Mucosa of descending colon (tissue), 3 donors: Measurements from ENCODE around the gene WDR93. TPM values are rescaled to one million over a fixed set of nuclear protein-coding genes. Genes with fewer than 3 reads are reported as not detected.

Experiments
- ATAC-seq: fragments of 200-7000 bp; cut with Tn5 transposase; one replicate; pipeline ENCODE4 v1.9.1; 2020; ENCODE audit warnings: mild to moderate bottlenecking, moderate library complexity
- DNase-seq, 3 donors: peaks; one replicate each; pipeline ENCODE4 v3.0.0-alpha.2; 2020
- H3K36me3 ChIP-seq: fragments of 200-600 bp; one replicate; pipeline ENCODE4 v1.8.0; 2021; ENCODE audit warnings: low read depth, mild to moderate bottlenecking
- H3K4me1 ChIP-seq: fragments of 200-600 bp; one replicate; pipeline ENCODE4 v1.8.0; 2021; ENCODE audit warnings: low read depth, mild to moderate bottlenecking
- H3K4me3 ChIP-seq: fragments of 200-600 bp; one replicate; pipeline ENCODE4 v1.8.0; 2021; ENCODE audit warnings: mild to moderate bottlenecking
- H3K9me3 ChIP-seq: fragments of 200-600 bp; one replicate; pipeline ENCODE4 v1.8.0; 2021; ENCODE audit warnings: mild to moderate bottlenecking
- intact Hi-C, 2 donors: fragments of 100-400 bp; cut with DNase I in 1 of 2; cut with micrococcal nuclease in 1 of 2; formaldehyde crosslinking; loops; one replicate each; pipeline versions ENCODE4 v1.11.0 to v1.11.1; 2022; cut with DNase I, micrococcal nuclease
- total RNA-seq, 3 donors: library from RNA; stranded (reverse); fragmentation: NEBNext Ultra II Directional in 2 of 3; extraction: Animal tissue kit (Norgen Biotek cat#: 25700) in 2 of 3; gene quantifications; one replicate each; pipeline versions ENCODE4 v1.2.1 to v1.2.4, GENCODE V29; 2021 to 2023
- TF ChIP-seq, protein P1 (sequence below): fragments of 200-600 bp; IDR thresholded peaks from one replicate; pipeline ENCODE4 v1.8.0; 2022; ENCODE audit warnings: antibody characterized with exemption, mild to moderate bottlenecking
- donor health status: DM: no; HTN: no; CAD: no; lungs with moderate emphysema.
- donor health status: DM: no; HTN: no; CAD: no.
- donor health status: DM: no; HTN: yes; CAD: no.

Gene WDR93
- total RNA-seq, 3 donors from 2014 or later = 0.14 TPM; not detected in 2

DNA sequence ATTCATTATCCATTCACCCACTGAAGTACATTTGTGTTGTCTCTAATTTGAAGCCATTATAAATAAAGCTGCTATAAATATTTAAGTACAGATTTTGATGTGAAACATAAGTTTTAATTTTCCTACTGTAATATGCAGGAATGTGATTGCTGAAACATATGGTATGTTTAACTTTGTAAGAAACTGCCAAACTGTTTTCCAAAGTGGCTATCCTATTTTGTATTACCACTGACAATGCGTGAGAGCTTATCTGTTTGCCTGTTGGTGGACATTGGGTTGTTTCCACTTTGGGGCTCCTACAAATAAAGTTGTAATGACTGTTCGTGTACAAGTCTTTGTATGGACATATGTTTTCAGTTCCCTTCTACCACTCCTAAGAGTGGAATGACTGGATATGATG is 2.5 kb downstream of the WDR93 start:
- H3K36me3 ChIP-seq = no peaks in the 10 kb centered on the region
- TF ChIP-seq, protein P1, sequence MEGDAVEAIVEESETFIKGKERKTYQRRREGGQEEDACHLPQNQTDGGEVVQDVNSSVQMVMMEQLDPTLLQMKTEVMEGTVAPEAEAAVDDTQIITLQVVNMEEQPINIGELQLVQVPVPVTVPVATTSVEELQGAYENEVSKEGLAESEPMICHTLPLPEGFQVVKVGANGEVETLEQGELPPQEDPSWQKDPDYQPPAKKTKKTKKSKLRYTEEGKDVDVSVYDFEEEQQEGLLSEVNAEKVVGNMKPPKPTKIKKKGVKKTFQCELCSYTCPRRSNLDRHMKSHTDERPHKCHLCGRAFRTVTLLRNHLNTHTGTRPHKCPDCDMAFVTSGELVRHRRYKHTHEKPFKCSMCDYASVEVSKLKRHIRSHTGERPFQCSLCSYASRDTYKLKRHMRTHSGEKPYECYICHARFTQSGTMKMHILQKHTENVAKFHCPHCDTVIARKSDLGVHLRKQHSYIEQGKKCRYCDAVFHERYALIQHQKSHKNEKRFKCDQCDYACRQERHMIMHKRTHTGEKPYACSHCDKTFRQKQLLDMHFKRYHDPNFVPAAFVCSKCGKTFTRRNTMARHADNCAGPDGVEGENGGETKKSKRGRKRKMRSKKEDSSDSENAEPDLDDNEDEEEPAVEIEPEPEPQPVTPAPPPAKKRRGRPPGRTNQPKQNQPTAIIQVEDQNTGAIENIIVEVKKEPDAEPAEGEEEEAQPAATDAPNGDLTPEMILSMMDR = no peak
- no peak for DNase-seq
- H3K9me3 ChIP-seq = no peaks in the 10 kb centered on the region
- ATAC-seq = no peak
- no peak overlapping the region for H3K4me3 ChIP-seq
- H3K4me1 ChIP-seq = peaks cover 13% of the 10 kb centered on the region
- intact Hi-C loops = no loop called here

DNA sequence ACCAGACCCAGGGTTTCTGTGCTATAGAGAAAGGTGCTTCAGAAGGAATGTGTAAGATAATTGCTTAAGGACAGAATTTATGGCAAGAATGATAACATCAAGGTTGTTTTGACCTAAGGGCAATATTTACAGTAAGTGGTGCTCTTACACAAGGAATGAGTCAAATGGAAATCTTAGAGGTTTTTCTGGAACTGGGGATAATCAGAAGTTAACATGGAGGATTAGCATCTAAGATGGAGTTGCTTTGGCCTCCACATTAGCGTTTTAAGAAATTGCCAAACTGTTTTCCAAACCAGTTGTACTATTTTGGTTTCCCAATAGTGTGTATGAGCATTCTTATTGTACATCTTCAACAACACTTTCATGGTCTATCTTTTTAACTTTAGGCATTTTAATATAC is 3.1 kb downstream of the WDR93 start:
- Histone ChIP-seq H3K4me3 (no peak overlapping the region), H3K9me3 (no peaks in the 10 kb centered on the region), H3K36me3 (no peaks in the 10 kb centered on the region), H3K4me1 (peaks cover 7% of the 10 kb centered on the region)
- intact Hi-C loops = no loop called here
- ATAC-seq (no peak), DNase-seq (no peak)
- TF ChIP-seq, protein P1 = no peak

DNA sequence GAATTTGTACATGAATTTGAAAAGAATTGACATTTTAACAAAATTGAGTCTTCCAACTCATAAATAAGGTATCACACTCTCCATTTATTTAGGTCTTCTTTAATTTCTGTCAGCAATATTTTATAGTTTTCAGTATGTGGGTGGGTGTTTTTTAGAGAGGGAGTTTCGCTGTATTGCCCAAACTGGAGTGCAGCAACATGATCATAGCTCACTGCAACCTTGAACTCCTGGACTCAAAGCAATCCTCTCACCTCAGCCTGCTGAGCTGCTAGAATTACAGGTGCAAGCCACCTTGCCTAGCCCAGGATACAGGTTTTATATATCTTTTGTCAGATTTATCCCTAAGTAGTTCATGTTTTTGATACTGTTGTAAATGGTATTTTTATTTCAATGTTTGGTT is 4.6 kb downstream of the WDR93 start:
- TF ChIP-seq, protein P1 = no peak
- Histone ChIP-seq H3K4me3 (no peak overlapping the region), H3K4me1 (no peaks in the 10 kb centered on the region), H3K36me3 (no peaks in the 10 kb centered on the region), H3K9me3 (no peaks in the 10 kb centered on the region)
- ATAC-seq (no peak), DNase-seq (no peak)
- intact Hi-C loops = no loop called here

DNA sequence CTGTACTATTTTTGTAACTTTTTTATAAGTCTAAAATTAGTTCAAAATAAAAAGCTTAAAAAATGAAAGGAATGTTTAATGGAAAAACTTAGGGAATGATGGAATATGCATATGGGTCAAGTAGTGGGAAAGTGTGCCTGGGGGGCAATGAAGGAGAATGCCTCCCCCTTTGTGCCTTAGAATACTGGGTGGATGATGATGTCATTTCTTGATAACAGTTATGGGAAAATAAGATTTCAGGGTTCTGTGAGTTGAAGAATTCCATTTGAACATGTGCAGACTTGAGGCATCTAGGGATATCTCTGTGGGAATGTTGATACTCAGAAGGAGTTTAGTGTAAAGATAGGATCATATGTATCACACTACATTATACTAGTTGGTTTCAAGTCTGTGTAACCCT is 13.8 kb downstream of the WDR93 start:
- H3K9me3 ChIP-seq = no peaks in the 10 kb centered on the region
- TF ChIP-seq, protein P1 = no peak
- DNase-seq = no peak
- H3K4me1 ChIP-seq = no peaks in the 10 kb centered on the region
- intact Hi-C loops = no loop called here
- H3K36me3 ChIP-seq = no peaks in the 10 kb centered on the region
- ATAC-seq = no peak
- no peak overlapping the region for H3K4me3 ChIP-seq

DNA sequence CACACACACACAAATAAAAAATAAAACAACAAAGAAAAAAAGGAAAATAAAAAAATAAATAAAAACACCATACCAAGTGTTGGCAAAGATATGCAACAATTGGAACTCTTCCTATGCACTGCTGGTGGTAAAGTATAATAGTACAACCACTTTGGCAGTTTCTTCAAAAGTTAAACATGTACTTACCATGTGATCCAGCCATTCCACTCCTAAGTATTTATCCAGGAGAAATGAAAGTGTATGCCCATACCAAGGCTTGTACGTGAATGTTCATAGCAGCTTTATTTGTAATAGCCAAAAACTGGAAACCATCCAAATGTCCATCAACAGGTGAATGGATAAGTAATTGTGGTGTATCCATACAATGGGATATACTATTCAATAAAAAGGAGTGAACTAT is 17.0 kb downstream of the WDR93 start:
- intact Hi-C loops = no loop called here
- ATAC-seq (no peak), DNase-seq (no peak)
- TF ChIP-seq, protein P1 = no peak
- Histone ChIP-seq H3K36me3 (no peaks in the 10 kb centered on the region), H3K9me3 (no peaks in the 10 kb centered on the region), H3K4me3 (no peak overlapping the region), H3K4me1 (no peaks in the 10 kb centered on the region)

DNA sequence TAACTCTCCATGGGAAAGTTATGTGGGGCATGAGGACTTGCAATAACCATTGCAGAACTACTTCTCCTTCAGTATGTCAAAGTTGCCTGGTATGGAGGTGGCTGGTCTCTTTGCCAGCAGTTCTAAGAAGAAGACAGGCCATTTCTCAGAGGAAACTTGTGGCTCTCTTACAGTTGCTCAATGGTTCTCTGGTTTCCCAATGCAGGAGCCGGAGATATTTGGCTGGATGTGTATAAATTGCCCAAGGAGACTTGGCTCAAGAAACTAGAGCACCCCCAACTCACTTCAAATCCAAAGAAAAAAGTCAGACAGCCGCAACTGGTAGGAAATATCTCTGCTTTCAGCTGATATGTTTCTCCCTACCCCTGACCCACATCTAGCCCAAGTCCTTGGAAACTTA is 24.2 kb downstream of the WDR93 start:
- DNase-seq (no peak), ATAC-seq (no peak)
- no peaks in the 10 kb centered on the region for H3K9me3 ChIP-seq
- H3K36me3 ChIP-seq = no peaks in the 10 kb centered on the region
- intact Hi-C loops = no loop called here
- TF ChIP-seq, protein P1 = no peak
- no peaks in the 10 kb centered on the region for H3K4me1 ChIP-seq
- no peak overlapping the region for H3K4me3 ChIP-seq
